Hematopoietic multipotent progenitor cell treated with erythropoietin and hydrocortisone succinate and interleukin-3 and kit ligand, for 4 days (in vitro differentiated cells): ENCODE measurements around the gene GPAT3.
"Not testable (repeated sequence)": the region's sequence is repeated elsewhere in the genome, so short reads cannot be mapped to it uniquely, and the experiment has no call there.

Experiments used
- DNase-seq: peaks from one replicate; pipeline ENCODE4 v3.0.0-alpha.2; 2015

The GPAT3 gene

GRCh38 chr4:83605744-83606172 lies 69.8 kb downstream of the GPAT3 start:
- DNase-seq = no peak

DNA sequence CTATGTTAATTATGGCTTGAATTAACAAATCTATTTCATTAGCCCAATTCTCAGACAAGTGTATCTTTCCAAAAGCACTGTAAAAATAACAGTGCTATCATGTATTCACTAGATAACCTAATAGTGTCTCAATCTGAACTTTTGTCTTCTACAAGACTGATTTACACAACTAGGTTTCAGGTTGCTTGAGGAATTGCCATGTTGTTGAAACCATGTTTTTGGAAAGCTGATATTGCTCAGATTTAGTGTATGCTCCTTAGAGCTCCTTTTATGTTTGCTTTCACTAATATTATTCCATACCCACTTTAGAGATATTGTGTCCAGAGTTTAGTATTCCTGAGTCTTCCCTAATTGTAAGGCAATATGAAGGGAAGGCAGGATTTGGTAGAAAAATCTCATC lies 70.6 kb downstream of the GPAT3 start:
- no peak for DNase-seq

- DNase-seq = no peak
Measured at GRCh38 chr4:83606898-83607297, 71.0 kb downstream of the GPAT3 start.

DNA sequence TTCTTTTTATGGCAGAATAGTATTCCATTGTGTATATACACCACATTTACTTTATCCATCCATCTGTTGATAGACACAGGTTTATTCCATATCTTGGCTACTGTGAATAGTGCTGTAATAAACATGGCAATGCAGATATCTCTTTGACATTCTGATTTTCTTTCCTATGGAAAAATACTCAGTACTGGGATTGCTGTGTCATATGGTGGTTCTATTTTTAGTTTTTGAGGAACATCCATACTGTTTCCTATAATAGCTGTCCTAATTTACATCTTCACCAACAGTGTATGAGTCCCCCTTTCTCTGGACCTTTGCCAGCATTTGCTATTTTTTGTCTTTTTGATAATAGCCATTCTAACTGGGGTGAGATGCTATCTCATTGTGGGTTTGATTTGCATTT lies 73.5 kb downstream of the GPAT3 start:
- peak; percentile 28 for DNase-seq

GRCh38 chr4:83610729-83611128 lies 74.8 kb downstream of the GPAT3 start:
- DNase-seq = no peak

GRCh38 chr4:83613023-83613422 lies 77.1 kb downstream of the GPAT3 start:
- no peak for DNase-seq

GRCh38 chr4:83613994-83614393 lies 78.1 kb downstream of the GPAT3 start:
- DNase-seq = no peak

- no peak for DNase-seq
Measured at GRCh38 chr4:83616252-83616651, 80.3 kb downstream of the GPAT3 start.

GRCh38 chr4:83617371-83618035 lies 81.6 kb downstream of the GPAT3 start:
- no peak for DNase-seq

DNA sequence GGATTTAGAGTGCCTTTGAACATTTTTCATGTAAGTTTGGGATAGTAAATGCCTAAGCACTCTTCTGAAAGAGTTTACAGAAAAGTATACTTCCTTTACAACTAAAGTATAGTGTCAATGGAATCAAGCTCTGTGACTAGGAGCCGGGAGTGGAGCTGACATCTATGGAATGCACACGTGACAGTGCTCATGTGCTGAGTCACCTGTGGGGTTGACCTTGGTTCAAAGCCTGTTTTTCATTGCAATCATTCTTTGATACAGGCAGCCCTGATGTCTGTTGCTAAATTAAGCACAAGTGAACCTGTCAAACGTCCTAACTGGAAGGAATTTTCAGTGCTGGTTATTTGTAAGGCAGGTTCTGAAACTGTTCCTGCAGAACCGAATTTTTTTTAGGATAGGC lies 82.5 kb downstream of the GPAT3 start:
- DNase-seq = no peak

GRCh38 chr4:83618991-83619645 lies 83.2 kb downstream of the GPAT3 start:
- peak; percentile 84 for DNase-seq

- not testable (repeated sequence) for DNase-seq
Measured at GRCh38 chr4:83622127-83622526, 86.2 kb downstream of the GPAT3 start.

DNA sequence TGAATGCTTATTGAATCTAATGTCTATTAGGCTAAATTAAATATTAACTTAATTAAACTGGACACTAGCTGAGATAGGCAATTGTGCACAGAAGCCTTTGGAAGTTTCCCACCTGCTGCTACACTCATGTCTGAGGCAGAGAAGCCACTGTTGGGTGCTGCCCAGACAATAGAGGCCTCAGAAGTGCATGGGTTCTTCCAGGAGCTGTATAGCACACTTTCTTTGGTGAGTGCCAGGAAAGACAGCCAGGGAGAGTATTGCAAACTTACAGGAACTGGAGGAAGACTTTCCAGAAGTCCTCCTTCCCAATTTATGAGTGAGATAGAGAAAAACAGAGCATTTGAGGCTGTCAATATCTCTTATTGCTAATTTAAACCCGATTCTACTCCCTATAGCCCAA lies 89.9 kb downstream of the GPAT3 start:
- DNase-seq = no peak

- DNase-seq = no peak
Measured at GRCh38 chr4:83626245-83626836, 90.4 kb downstream of the GPAT3 start.

GRCh38 chr4:83629945-83630721 lies 94.2 kb downstream of the GPAT3 start:
- peak; percentile 98 for DNase-seq

DNA sequence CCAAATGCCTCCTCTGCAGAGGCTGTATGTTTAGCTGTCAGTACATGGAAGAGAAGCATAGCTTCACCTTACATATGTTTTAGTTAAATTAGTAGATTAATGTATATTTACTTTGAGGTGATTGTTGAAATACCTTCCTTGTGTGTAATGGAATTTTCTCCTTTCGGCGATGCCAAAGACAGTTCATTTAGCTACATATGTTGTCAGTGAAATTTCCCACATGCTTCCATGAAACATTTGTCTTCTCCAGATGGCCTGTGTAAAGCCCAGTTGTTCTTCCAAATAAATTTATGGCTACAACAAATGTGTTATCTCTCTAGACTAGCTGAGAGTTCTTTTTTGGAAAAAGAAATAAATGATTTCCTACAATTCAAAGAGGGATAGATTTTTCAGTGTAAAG lies 95.2 kb downstream of the GPAT3 start:
- no peak for DNase-seq

GRCh38 chr4:83636930-83637329 lies 101.0 kb downstream of the GPAT3 start:
- no peak for DNase-seq

DNA sequence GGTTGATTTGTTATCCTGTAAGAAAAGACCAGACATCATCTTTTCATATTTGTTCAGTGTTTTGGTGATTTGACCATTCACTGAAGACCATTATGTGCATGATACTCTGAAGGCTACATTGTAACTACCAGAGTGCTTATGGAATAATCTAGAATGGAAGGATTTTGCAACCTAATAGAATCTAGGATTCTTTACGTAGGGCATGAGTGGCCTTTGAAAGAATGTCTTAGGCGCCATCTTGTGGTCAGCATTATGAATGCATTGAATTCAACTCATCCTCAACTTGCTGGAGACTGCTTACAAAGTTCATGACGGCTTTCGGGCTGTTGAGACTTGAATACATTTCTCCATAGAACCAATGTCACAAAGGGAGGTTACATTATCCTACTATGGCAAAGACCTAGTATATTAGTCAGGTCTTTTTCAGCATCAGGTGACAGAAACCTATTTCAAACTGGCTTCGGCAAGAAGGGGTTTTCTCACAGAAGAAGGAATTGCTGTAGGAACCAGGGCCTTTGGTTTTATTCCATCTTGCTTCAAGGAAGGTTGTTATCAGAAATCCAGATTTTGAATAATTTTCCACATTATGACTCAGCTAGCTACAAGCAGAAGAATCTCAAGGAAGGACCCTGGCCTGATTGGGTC lies 104.1 kb downstream of the GPAT3 start:
- DNase-seq = peak; percentile 89

GRCh38 chr4:83643036-83643435 lies 107.1 kb downstream of the GPAT3 start:
- DNase-seq = no peak

GRCh38 chr4:83644677-83645659 lies 109.1 kb downstream of the GPAT3 start:
- peak; percentile 82 for DNase-seq

- no peak for DNase-seq
Measured at GRCh38 chr4:83646538-83647239, 110.8 kb downstream of the GPAT3 start.
